GM13977 (cell line): ENCODE results near the gene CCDC186.
A peak's percentile ranks its signal among the peaks of the same experiment; 100 is the strongest.

Experiments used
- DNase-seq: peaks from one replicate; pipeline ENCODE4 v3.0.0; 2012; ENCODE audit warnings: low spot score
- CTCF ChIP-seq: IDR thresholded peaks from 2 replicates; pipeline ENCODE4 v1.5.1; 2012; ENCODE audit warnings: mild to moderate bottlenecking, control low read depth; ENCODE audit not compliant: insufficient read depth; ENCODE audit errors: extremely low read depth, missing control alignments
- in situ Hi-C: fragments of 300-500 bp; cut with MboI; formaldehyde crosslinking; loops from one replicate; pipeline ENCODE4 v1.12.0; 2022; ENCODE audit warnings: low sequenced_read_pairs, low pct_unique_long_range_greater_than_20kb, mixed read lengths, inconsistent platforms; ENCODE audit not compliant: unreplicated experiment

The CCDC186 gene

DNA sequence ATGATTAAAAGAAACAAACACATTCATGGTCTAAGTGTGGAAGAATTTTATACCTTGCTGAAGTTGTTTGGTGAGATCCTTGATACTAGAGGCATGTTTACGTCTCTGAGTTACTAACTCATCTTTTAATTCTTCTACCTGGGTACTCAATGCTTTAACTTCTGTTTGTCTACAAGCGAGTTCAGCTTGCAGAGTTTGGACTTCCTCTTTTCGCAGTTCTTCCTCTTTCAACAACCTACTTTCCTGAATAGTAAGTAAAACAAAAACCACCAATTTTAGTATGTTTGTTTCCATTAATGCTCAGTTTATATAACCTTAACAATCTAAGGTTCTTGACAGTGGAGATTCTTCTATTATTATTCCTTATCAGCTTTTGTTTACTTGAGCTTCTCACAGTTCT is 42.9 kb downstream of the CCDC186 start:
- in situ Hi-C loops, result no loop called here
- no peak for TF ChIP-seq CTCF
- DNase-seq, result no peak

GRCh38 chr10:114121031-114121430 is 53.0 kb downstream of the CCDC186 start:
- TF ChIP-seq CTCF, result no peak
- no peak for DNase-seq
- in situ Hi-C loops, result loop anchor here (25.0 kb wide), 1 partner anchor 409 kb away; no protein-coding TSS in a partner anchor

DNA sequence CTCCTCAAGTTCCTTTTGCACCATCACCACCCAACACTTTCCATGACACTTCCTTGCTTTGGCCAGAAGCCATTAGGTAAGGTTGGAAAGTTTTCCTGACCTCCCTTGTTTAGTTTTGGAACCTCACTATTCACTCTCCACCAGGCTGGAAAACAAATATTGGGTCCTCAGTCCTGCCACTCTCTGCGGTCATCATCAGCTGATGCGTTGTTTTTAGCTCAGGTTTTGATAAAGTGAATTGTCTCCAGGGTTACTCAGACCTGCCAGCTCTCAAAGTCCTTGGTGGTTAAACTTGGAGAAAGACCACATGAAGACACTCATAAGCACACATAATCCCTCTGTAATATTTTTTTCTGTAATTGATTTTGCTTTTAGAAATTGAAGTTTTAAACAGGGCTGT is 55.5 kb downstream of the CCDC186 start:
- no peak for TF ChIP-seq CTCF
- in situ Hi-C loops, result loop anchor here (25.0 kb wide), 1 partner anchor 406 kb away; no protein-coding TSS in a partner anchor

DNA sequence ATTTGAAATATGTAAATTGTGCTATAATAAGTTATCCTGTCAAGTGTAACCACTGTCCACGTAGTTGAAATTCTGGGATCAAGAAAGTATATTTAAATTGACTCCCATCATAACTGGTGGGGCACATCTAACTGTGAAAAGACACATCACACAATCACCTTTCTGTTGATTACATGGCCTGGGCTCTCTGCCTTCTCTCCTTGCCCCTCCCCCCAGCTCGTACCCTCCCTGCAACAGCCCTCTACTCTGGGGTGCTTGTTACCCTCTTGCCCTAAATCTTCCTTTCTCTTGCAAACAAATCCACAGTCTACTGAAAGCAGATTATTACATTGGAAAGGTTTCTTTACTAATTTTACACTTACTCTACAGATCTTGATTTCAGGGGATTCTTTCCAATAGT is 56.3 kb downstream of the CCDC186 start:
- no peak for DNase-seq
- TF ChIP-seq CTCF, result no peak
- in situ Hi-C loops, result loop anchor here (25.0 kb wide), 1 partner anchor 405 kb away; no protein-coding TSS in a partner anchor

More for the DNA sequence above, 55.5 kb downstream of the CCDC186 start:
- DNase-seq, result no peak

GRCh38 chr10:114115661-114116445 is 58.1 kb downstream of the CCDC186 start:
- in situ Hi-C loops, result loop anchor here (25.0 kb wide), 1 partner anchor 404 kb away; no protein-coding TSS in a partner anchor
- DNase-seq, result no peak
- TF ChIP-seq CTCF, result no peak

GRCh38 chr10:114110174-114110972 is 63.6 kb downstream of the CCDC186 start:
- peak; percentile 15 for TF ChIP-seq CTCF
- no peak for DNase-seq
- in situ Hi-C loops, result loop anchor here (25.0 kb wide), 1 partner anchor 398 kb away; no protein-coding TSS in a partner anchor
